Measurements from ENCODE around the gene FMN1.

DNA sequence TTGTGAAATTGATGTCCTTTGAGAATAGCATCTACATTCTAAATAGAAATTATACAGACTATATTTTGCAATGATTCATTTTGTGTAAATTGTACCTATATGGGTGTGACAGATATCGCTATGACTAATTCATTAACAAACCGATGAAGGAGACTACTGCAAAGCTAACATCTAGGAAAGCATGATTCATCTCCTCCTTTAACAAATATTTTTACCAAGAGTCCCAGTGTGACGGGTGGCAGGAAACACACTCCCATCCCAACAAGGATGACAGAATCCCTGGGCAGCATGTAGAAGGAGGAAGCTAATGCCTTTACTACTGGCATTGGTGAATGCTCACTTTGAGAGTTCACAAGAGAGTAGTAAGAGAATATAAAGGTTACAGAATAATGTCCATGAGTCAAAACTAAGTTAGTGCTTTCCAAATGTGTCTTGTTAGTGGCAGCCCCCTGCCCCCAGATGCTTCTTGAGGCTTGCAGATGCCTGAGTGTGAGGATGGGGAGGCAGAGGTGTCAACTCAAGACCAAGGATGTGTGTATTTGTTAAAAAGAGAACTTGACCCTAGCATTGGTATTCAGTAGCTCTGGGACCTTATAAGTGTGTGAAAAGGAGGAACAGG, 180.6 kb downstream of the FMN1 start:
- TF ChIP-seq CTCF (IDR thresholded peaks at IDR 0.05) (no peak), EP300 (IDR thresholded peaks at IDR 0.05) (no peak), POLR2AphosphoS5 (IDR thresholded peaks at IDR 0.05) (no peak), POLR2A (IDR thresholded peaks at IDR 0.05) (no peak)
